Ecto neural progenitor cell (in vitro differentiated cells): ENCODE data around the gene TNS3.

Experiments
- DNase-seq: peaks from one replicate; pipeline ENCODE4 v3.0.0-alpha.2; 2018; ENCODE audit warnings: low spot score

TNS3 gene

GRCh38 chr7:47255441-47255840 is 326.5 kb downstream of the TNS3 start:
- no peak for DNase-seq

GRCh38 chr7:47255007-47255406 is 326.9 kb downstream of the TNS3 start:
- no peak for DNase-seq

- DNase-seq = peak; percentile 88
These were observed 327.6 kb downstream of the TNS3 start for GRCh38 chr7:47254081-47254977.

DNA sequence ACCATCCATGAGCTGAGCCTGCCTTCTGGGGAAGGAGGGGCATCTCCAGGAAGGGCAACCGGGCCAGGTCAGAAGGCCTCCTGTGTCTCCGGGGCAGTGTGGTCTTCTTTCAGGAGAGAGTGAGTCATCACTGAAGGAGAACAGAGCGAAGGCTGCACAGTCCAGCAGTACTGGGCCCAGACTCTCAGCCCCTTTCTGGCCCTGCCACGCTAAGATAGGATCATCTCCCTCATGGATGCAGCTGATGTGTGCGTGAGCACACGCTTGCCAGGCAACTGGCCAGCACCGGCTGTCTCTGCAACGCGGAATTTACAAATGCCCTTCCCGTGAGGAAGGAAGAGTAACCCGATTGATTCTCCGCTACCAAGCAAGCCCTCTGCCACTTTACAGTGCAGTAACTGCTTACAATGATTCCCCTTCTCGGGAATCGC is 328.2 kb downstream of the TNS3 start:
- peak; percentile 58 for DNase-seq

DNA sequence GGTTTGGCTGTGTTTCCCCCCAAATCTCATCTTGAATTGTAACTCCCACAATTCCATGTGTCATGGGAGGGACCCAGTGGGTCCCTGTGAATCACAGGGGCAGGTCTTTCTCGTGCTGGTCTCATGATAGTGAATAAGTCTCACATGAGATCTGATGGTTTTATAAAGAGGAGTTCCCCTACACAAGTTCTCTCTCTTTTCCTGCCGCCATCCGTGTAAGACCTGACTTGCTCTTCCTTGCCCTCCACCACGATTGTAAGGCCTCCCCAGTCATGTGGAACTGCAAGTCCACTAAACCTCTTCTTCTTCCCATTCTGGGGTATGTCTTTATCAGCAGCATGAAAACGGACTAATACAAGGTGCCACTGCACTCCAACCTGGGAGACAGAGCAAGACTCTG is 329.2 kb downstream of the TNS3 start:
- DNase-seq = no peak

- DNase-seq = no peak
These were observed 332.6 kb downstream of the TNS3 start for GRCh38 chr7:47249361-47249760.

GRCh38 chr7:47248797-47249196 is 333.1 kb downstream of the TNS3 start:
- DNase-seq = no peak

- DNase-seq = no peak
These were observed 334.8 kb downstream of the TNS3 start for GRCh38 chr7:47247132-47247531.

DNA sequence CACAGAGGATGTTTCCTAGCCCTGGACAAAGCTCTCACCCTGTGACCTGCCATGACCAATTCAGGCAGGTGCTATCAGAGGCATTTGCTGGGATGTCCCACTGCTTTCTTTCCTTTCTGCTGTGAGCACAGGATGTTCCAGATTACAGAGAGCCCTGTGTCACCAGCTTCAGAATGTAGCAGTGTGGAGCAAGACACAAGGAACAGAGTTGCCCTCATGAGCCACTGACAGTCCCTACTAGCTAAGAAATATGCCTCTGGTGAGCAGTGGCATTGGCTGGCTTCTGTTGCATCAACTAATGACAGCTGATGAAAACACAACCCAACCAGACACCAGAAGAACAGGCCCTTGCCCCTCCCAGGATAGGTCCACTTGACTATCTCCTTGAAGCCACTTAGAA is 337.2 kb downstream of the TNS3 start:
- no peak for DNase-seq

DNA sequence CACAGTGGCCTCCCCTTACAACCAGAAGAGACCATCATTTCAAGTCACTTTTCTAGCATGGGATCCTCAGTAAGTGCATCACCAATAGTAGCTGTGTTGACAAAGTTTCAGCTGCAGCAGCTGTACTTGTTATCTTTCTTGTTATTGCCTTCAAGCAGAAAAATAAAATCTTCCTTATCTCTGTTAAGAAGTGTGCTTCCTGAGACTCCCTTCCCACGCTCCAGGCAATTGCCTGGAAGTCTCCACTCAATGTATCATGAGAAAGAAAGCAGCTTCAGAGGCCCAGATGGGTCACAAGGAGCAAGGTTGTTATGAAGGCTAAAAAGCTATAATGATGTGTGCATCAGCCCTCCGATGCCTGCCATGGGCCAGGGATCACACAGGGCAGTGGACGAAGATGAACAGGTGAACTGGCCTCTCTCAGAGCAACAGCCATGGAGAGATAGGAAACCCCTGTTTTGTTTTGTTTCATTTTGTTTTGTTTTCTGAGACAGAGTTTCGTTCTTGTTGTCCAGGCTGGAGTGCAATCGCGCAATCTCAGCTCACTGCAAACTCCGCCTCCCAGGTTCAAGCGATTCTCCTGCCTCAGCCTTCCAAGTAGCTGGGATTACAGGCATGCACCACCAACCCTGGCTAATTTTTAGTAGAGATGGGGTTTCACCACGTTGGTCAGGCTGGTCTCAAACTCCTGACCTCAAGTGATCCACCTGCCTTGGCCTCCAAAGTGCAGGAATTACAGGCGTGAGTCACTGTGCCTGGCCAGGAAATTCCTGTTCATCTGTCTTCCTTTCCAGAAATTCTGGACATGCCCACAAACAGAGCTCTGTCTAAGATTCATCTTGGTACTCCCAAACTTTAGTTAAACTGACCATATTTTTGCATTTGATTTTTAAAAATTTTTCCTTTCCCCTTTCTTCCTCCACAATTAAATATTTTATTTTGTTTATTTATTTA is 340.5 kb downstream of the TNS3 start:
- DNase-seq = no peak

DNA sequence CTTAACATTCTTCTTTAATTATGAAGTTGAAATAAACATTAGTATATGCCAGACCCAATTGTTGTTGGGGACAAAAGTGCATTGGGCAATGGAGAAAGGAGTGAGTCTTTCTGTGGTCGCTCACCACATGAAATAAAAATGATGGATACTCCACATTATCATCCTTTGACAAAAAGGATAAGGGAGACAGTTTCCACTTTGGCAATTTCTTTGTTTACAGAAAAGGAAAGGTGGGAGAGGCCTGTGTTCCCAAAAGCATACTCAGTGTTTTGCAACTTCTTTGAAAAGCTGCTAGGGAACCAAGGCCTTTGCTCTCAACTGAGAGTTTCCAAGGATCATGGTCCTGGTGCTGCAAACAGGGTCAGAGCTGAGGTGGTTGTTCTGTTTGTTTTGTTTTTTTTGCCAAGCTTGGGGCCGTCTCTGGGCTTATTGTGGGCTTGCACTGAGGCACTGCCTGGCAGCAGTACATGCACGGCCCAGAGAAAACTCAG is 341.9 kb downstream of the TNS3 start:
- no peak for DNase-seq

DNA sequence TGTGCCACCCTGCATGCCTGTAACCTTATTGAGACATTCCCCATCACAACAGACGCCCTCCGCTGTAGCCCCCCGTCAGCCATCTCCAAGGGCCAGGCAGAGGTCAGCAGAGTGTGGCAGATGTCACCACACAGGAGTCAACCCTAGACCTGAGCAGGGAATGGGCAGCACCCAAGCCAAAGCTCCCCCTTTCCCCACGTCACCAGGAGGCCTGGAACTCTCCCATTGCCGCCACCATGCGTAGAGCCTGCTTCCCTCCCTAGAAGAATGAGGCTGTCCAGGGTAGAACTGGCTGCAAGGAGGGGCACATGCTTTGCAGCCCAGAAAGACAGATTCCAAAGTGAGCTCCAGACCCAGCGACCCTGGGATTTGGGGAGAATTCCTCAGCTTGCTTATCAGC is 342.9 kb downstream of the TNS3 start:
- DNase-seq = no peak

DNA sequence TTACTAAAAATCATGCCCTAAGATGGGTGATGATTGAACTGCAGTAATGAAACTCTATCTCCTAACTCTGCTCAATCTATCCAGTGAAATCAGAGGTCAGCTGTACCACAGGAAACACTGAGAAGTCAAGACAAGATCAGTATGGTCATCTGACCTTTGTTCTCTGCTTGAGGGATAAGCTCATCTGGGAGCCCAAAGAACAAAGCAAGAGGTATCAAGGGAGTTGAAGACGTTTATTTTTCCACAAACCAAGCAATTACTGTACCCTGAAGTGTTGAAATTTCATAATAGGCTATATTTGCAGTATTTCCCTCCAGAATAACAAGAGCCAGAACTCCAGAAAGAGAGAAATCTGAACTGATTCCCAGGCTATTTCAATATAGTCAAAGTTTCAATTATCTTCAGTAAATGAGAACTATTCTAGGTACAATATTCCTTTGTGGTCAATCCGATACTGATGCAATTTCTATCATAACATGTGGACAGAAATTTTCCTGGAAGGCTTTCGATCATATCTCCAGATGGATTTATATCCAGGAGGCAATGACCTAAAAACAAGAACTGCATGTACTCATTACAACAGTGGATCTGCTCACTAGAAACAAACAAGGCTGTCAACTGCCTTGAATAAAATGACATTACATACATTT is 345.3 kb downstream of the TNS3 start:
- no peak for DNase-seq

- DNase-seq = no peak
These were observed 347.9 kb downstream of the TNS3 start for GRCh38 chr7:47233996-47234395.

- DNase-seq = no peak
These were observed 349.0 kb downstream of the TNS3 start for GRCh38 chr7:47232751-47233412.

- DNase-seq = no peak
These were observed 350.3 kb downstream of the TNS3 start for GRCh38 chr7:47231627-47232026.

GRCh38 chr7:47231032-47231431 is 350.9 kb downstream of the TNS3 start:
- DNase-seq = no peak

GRCh38 chr7:47228386-47229014 is 353.4 kb downstream of the TNS3 start:
- no peak for DNase-seq

- no peak for DNase-seq
These were observed 354.1 kb downstream of the TNS3 start for GRCh38 chr7:47227762-47228177.

- DNase-seq = no peak
These were observed 355.2 kb downstream of the TNS3 start for GRCh38 chr7:47226696-47227095.
